Measurements from ENCODE around the gene RUSC2.

Gene RUSC2, protein sequence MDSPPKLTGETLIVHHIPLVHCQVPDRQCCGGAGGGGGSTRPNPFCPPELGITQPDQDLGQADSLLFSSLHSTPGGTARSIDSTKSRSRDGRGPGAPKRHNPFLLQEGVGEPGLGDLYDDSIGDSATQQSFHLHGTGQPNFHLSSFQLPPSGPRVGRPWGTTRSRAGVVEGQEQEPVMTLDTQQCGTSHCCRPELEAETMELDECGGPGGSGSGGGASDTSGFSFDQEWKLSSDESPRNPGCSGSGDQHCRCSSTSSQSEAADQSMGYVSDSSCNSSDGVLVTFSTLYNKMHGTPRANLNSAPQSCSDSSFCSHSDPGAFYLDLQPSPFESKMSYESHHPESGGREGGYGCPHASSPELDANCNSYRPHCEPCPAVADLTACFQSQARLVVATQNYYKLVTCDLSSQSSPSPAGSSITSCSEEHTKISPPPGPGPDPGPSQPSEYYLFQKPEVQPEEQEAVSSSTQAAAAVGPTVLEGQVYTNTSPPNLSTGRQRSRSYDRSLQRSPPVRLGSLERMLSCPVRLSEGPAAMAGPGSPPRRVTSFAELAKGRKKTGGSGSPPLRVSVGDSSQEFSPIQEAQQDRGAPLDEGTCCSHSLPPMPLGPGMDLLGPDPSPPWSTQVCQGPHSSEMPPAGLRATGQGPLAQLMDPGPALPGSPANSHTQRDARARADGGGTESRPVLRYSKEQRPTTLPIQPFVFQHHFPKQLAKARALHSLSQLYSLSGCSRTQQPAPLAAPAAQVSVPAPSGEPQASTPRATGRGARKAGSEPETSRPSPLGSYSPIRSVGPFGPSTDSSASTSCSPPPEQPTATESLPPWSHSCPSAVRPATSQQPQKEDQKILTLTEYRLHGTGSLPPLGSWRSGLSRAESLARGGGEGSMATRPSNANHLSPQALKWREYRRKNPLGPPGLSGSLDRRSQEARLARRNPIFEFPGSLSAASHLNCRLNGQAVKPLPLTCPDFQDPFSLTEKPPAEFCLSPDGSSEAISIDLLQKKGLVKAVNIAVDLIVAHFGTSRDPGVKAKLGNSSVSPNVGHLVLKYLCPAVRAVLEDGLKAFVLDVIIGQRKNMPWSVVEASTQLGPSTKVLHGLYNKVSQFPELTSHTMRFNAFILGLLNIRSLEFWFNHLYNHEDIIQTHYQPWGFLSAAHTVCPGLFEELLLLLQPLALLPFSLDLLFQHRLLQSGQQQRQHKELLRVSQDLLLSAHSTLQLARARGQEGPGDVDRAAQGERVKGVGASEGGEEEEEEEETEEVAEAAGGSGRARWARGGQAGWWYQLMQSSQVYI (N-terminal part only)

DNA sequence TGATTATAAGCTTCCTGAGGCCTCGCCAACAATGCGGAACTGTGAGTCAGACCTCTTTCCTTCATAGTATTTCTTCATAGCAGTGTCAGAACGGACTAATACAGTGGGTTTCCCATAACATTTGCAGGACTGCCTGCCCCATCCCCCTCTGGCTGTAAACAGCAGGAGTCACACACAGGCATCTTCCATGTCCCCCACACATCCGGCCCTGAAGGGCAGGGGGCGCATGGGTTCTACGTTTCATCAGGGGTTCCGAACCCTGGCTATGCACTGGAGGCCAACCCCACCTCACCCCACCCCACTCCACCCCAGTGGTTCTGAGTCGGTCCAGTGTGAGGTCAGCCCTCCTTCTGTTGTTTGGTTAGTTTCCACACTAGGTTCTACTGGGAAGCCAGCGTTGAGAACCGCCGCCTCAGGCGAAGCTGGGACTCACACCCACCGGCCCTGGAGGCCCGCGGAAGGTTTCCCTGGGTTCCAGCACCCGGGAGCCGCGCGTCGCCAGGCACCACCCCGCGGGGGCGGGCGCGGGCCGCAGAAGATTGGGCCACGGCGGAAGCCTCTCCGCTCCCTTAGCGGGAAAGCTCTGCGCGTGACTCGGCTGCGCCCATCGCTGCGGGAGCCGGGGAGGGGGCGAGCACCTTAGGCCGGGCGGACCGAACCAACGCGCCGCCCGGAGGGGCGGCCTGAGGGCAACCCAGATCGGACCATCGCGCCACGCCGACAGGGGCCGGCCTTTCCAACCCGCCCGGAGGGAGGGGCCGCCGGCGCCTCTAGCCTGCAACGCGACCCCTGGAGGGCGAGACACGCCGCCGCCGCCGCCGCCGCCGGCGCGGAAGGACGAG is at the start of gene RUSC2:
TSS of gene RUSC2 (plus strand) at position 799 of the 842 bp plus-strand sequence. CDS start 56,411 bp downstream, outside the sequence.
- DNase-seq, result peak; percentile 67

DNA sequence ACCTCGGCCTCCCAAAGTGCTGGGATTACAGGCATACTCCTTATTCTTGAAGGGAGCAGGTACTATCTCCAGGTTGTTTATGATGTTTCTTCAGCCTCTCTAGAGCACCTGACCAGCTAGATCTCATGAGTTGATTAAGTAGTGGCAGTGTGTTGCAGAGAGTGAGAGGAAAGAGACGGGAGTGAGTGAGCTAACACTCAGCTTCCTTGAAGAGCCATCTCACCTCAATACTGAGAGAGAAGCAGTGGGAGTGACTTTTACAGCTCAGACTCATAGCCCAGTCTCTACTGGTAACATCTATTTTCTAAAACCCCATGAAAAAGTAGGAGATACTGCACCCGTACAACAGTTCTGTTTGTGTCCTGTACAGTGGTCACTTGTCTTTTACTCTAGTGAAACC is 43.9 kb upstream of the RUSC2 start:
- DNase-seq, result no peak

DNA sequence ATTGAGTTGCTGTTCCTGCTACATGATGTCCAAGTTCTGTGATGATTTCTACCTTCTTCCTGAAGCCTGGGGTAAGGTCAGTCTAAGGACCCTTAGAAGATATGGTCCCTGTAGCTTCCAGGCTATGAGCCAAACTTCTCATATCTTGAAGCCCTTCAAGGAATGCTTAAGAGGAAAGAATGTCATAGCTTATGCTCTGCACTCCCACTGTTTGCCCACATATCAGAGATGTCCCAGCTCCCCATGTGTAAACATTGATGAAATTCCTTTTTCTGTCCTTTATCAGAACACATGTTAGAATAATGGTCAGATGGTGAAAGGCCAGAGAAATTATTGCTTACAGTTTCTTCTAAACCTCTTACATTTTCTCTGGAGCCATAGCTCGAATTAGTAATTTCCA is 41.4 kb upstream of the RUSC2 start:
- DNase-seq, result no peak

DNA sequence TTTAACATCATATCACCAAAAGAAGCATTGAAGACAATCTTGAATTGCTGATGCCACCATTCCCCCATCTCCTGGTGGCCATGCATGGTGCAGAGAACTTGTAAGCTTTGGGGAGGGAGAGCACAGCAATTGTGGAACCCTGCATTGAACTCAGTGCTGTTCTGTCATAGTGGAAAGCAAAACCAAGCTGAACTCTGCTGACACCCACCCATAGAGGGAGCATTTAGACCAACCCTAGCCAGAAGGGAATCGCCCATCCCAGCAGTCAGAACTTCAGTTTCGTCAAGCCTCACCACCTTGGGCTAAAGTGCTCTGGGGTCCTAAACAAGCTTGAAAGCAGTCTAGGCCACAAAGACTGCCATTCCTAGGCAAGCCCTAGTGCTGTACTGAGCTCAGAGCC is 37.4 kb upstream of the RUSC2 start:
- DNase-seq, result no peak

DNA sequence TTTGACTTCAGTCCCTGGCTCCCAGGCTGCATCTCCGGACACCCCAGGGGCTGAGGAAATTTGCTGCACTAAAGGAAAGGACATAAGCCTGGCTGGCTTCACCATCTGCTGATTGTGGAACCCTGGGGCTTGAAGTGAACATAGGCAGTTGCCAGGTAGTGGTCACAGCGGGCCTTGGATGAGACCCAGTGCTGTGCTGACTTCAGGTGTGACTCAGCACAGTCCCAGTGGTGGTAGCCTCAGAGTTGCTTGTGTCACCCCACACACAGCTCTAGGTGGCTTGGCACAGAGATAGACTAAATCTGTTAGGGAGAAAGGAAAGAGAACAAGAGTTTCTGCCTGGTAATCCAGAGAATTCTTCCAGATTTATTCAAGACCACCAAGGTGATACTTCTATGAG is 36.1 kb upstream of the RUSC2 start:
- DNase-seq, result no peak

DNA sequence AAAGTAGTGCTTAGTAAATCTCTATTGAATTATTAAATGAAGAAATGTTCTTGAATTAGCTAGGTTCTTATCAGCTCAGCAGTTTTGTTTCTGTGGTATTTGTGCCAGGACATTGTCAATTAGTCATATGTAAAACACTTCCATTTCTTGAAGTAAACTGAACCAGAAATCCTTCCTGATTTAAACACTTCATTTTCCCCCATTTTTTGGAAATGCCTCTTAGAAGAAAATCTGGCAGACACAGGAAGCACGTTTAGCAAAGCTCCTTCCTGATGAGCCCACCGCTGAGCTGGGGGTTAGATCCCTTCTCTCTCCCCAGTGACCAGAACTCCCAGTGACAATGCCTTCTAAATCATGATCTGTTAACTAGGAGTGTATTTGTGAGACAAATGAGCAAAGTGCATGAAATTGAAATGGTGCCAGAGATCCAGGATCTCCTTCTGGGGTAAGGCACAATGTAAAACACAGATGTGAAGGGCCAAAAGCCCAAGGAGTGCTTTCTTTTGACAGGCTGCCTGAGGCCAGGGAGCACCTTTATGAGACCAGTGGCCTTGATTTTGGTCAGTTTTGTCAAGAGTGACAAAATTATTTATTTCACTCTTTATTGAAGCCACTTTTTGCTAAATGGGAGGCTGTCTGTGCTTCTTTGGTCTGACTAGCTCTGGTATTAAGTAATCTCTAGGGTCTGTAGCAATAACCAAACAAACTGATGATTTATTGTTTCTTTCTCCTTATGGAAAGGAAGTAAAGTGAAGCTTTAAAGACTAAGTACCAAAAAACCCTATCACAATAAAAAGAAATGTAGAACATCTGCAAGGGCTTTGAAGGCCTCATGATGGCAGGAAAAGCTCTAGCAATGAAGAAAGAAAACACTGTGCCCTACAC is 25.5 kb upstream of the RUSC2 start:
- no peak for DNase-seq

DNA sequence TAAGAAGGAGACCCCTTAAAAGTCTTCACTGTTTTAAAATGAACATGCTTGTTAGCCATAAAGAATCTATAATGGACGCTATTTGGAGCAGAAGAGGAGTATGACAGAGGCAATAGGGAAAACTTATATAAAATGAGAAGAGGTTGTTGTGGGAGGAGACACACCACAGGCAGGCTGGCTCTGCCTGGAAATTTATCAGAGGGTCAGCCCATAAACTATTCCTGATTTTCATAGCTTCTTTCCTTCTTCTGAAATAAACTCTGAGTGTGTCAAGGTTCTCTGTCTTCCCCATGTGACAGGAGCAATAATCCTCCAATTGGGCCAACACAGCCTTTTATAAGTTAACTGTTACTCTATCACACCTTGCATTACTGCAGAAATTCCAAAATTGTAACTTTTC is 19.6 kb upstream of the RUSC2 start:
- DNase-seq, result no peak

DNA sequence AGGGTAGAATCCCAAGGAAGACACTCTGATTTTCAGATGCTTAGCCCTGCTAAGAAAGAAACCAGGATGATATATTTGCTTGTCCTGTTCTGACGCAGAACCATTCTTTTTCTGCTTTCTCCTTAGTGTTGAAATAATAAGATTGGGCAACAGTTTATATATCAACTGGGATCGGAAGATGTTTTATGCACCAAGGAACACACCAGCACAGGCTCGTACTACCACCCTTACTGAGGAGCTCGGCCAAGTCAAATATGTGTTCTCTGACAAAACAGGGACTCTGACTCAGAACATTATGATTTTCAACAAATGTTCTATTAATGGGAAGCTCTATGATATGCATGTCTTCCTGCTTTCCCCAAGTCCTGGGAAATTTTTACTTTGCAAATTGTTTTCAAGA is 19.0 kb upstream of the RUSC2 start:
- DNase-seq, result no peak

DNA sequence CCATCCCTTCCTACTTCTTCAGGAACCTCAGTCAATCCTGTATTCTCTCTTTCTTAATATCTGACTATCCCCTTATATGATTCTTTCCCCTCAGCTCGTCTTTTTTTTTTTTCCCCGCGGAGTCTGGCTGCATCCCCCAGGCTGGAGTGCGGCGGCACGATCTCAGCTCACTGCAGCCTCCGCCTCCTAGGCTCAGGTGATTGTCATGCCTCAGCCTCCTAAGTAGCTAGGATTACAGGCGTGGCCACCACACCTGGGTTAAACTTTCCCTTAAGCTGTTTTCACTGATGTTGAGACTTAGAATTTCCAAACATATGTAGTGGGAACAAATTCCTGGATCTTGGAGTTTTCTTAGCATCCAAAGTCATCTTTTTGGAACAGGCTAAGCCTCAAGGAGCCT is 13.3 kb upstream of the RUSC2 start:
- DNase-seq, result no peak

DNA sequence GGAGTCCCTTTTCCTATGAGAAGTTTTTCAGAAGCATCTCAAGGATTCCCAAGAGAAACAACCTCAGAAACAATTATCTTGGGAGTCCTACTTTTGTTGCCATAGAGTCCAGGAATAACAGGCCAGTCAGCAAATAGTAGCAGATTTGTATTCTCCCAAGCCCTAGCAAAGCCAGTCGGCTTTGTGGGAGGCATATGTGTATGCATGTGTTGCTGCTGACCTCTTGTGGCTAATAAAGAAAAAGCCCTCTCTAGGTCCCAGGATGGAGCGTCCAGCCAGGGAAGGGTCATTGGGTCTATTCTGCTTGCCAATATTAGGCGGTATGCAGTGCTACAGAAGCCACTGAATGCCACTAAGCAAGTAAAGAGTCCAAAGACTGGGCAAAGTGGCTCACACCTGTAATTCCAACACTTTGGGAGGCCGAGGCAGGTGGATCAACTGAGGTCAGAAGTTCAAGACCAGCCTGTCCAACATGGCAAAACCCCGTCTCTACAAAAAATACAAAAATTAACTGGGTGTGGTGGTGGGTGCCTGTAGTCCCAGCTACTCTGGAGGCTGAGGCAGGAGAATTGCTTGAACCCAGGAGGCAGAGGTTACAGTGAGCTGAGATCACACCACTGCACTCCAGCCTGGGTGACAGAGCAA is 12.6 kb upstream of the RUSC2 start:
- DNase-seq, result peak; percentile 10

DNA sequence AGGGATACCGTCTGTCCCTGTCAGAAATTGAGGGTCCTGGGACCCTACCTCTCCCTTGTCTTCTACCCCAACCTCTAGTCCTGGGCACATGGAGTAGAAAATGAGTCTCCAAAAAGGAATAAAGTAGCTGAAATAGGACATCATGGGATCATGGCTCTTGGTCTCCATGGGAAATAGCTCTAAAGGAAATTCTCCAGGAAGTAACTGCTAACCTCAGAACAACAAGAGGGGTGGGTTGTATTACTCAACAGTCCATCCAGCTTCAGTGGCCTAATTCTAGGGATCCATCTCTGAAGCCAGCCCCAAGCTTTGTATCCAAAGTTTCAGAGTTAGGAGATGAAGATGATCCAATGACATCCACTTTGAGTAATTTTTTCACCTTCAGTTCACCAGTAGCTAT is 11.0 kb upstream of the RUSC2 start:
- no peak for DNase-seq

DNA sequence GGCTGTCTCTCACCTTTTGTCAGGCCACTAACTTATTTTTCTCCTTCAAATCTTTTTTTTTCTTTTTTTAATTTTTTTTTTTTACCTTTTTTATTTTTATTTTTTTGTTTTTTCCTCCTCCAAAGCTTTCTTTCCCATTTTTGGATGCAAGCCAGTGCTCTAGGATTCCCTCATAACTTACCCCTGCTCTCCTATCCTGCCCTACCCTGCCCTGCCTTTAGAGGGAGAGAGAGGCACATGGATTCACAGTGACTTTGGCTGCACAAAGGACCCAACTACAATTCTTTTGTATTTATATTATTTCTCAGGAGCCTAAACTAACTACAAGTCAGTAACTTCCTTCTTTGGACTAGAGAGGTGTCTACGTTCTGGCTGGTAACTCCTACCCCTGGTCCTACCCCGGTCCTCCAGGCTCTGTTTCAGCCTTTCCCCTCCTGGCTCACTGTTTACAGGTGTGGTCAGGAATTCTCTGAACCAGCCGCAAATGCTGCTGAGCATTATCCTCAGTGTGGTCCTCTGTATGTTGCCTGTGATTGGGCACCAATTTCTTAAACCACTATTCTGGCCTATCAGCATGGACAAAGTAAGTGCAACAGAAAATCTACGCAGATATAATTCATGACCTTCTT is 8.4 kb upstream of the RUSC2 start:
- peak; percentile 50 for DNase-seq

DNA sequence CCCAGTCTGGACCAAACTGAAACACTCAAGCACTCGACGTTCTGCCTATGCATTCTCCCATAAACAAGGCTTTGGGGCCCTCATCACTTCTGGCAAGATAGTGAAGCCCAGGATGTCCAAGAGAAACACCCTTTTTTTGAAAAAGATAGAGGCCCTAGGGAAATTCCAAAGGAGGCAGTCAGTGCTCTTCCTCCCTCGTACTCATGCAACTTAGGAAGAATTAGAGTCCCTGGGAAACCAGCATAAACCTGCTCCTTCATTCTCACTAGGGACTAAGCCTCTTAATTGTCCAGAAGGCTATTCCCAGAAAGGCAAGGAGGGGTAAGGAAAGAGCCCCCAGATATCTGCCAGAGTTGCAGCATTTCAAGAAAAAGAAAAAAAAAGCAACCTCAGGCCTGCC is 7.8 kb upstream of the RUSC2 start:
- no peak for DNase-seq

DNA sequence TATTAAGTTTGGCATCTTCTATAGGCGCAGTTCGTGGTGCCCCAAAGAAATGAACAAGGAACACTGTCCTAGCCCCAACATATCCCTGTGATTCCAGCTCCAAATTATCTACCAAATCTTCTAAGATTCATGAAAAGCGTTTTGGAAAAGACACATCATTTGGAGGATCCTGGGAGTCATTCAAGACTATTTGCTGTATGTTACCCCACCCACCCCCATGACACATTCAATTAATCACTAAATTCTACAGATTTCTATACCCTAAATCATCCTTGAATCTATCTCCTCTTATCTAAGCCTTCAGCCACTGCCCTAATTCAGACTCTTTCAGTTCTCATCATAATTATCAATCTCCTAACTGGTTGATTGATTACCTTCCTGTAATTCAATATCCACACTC is 5.5 kb upstream of the RUSC2 start:
- no peak for DNase-seq

DNA sequence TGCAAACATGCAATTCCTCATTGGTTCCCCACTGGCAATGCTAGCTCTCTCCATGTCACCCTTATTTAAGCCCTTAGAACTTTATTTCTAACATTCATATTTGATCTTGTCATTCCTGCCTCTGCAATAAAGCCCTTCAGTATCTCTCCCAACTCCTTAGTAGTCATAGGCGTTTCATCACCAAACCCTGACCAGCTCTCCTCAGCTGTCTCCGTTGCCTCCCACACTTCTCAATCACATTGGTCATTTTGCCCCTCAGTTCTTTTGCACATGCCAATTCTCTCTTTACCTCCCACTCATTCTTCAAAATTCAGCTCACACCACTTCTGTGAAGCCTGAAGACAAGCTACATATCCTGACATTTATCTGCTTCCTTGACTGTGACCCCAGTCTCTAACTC is 2.8 kb upstream of the RUSC2 start:
- no peak for DNase-seq

DNA sequence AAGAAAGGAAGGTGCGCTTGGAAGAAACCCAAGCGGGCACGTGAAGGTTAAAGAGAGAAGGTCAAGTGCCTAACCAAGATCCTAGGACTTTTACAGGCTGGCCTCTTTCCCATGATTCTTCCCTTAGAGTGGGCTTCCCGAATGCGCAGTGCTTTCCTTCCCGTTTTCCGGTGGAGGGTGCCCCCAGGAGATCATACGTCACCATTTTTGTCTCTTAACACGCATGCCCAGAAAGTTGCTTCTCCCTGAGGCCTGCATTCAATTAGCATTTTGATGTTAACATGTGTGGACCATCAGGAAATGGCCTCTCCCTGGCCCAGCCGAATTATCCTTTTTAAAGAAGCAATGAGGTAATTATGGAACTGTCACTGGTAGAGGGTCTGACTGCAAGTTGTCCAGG is 1.9 kb upstream of the RUSC2 start:
- no peak for DNase-seq

DNA sequence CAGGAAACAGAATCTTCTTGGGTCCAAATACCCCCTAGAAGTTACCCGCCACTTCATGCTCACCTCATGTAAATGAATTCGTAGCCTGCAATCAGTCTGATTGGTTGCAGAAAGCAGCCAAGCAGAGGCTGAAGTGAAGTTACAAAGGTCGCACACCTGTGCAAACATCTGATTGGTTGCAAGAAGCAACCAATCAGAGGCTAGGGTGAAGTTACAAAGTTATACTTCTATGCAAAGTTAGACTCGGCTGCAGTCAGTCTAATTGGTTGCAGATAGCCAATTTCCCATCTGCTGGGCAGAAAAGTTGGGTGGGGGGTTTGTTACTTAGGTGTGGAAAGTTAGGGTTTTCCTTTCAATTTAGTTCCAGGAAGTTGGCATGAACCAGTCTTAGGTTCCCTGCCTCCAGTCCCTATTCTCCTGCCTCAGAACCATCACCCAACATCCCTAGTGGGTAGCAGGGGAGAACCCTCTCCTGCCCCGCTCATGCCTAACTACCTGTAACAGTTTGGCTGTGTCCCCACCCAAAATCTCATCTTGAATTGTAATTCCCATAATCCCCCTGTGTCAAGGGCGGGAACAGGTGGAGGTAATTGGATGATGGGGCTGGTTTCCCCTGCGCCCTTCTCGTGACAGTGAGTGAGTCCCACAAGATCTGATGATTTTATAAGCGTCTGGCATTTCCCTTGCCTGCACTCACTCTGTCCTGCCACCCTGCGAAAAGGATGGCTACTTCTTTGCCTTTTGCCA is 1.2 kb upstream of the RUSC2 start:
- no peak for DNase-seq

DNA sequence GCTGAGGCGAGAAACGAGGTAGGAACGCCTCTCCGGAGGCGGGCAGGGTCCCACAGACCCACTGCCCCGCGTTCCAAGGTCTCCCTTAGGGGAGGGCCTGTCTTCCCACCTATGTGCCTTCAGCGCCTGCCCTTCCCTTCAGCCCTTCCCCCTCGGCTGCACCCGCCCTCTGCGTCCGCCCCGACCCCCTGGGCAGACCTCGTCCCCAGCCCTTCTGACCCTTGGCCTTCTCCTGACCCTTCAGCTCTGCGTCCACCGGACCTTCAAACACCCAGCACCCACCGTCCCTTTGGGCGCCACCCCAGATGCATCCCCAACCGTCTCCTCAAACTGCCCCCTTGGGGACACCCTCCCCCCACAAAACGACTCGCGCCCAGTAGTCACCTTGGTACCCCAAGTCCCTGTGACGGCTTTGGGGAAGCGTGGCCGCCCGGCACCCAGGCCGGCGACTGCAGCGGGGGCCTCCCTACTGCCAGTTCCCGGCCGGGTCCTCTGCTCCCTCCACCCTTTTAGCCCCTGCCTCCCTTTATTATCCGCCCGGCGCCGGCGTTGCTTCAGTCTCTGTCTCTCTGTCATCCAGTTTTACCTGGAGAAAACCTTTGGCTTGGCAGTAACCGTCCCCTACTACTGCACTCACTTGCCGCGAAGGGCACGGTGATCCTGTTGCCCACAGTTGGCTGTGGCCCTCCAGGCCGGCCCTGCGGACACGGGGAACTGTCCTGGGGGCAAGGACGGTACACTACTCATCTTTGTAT is 421 bp downstream of the RUSC2 start:
- DNase-seq, result no peak

Data from T1000 (cell line).